SH-SY5Y (cell line): Measurements from ENCODE around the gene SLCO3A1.

Experiments used
- GATA2 ChIP-seq: IDR thresholded peaks from 2 replicates; pipeline ENCODE4 v1.6.1; 2011; ENCODE audit warnings: mild to moderate bottlenecking, low read depth, low read length
- GATA3 ChIP-seq: IDR thresholded peaks from 2 replicates; pipeline ENCODE4 v1.6.1; 2011; ENCODE audit warnings: low read depth, mild to moderate bottlenecking, low read length, moderate library complexity

DNA sequence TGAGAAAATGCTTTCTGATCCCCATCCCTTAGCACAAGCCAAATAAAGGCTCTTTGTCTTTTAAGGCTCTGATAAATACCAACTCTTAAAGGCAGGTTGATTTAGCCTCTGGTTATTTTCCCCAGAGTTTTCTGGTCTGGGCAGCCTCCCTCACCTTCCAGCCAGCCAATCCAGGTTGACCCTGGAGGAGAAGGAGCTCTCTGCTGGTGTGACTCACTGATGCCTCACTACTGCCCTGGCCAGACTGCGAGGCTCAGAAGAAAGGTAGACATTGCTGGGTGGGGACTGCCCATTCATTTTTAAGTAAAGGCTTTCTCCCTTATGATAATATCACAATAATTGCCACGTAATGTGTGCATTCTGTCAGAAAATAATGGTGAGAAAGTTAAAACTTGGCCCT lies 37.1 kb downstream of the SLCO3A1 start:
- TF ChIP-seq GATA2 (no peak), GATA3 (no peak)
